HepG2 (cell line): ENCODE results near the gene SS18L1. TPM values are rescaled to one million over a fixed set of nuclear protein-coding genes. Genes with fewer than 3 reads are reported as not detected.

Source experiments
- CEBPB ChIP-seq: IDR thresholded peaks from 2 replicates; pipeline ENCODE4 v1.6.1; 2011; ENCODE audit warnings: low read depth, low read length, improper control_type of control experiment, borderline replicate concordance
- ETV6 ChIP-seq: sonication (generic); formaldehyde crosslinking; conservative IDR thresholded peaks from 2 replicates; pipeline ENCODE4 v1.4.0; 2020; ENCODE audit warnings: missing genetic modification reagents
- HHEX ChIP-seq: IDR thresholded peaks from 2 replicates; pipeline ENCODE4 v1.6.1; 2016; ENCODE audit warnings: control low read depth
- KAT7 ChIP-seq: IDR thresholded peaks from 2 replicates; pipeline ENCODE4 v1.6.1; 2018; ENCODE audit warnings: borderline replicate concordance, missing compliant biosample characterization
- PHB2 ChIP-seq: fragments of 450-650 bp; IDR thresholded peaks from 2 replicates; pipeline ENCODE4 v1.6.1; 2018; ENCODE audit not compliant: partially characterized antibody
- RAD51 ChIP-seq: fragments of 450-650 bp; IDR thresholded peaks from 2 replicates; pipeline ENCODE4 v1.6.1; 2016; ENCODE audit warnings: borderline replicate concordance
- SMC3 ChIP-seq: IDR thresholded peaks from 2 replicates; pipeline ENCODE4 v1.6.1; 2011; ENCODE audit warnings: low read length, improper control_type of control experiment
- TEAD2 ChIP-seq: sonication (generic); formaldehyde crosslinking; IDR thresholded peaks from 2 replicates; pipeline ENCODE4 v1.9.0; 2021; ENCODE audit warnings: missing genetic modification reagents
- ZFP37 ChIP-seq: sonication (generic); formaldehyde crosslinking; IDR thresholded peaks from 2 replicates; pipeline ENCODE4 v1.4.0; 2020; ENCODE audit warnings: missing genetic modification reagents, borderline replicate concordance
- ZNF235 ChIP-seq: sonication (generic); formaldehyde crosslinking; IDR thresholded peaks from 2 replicates; pipeline ENCODE4 v1.8.1; 2023; ENCODE audit warnings: mild to moderate bottlenecking, missing genetic modification reagents, borderline replicate concordance
- ZNF572 ChIP-seq: sonication (generic); formaldehyde crosslinking; IDR thresholded peaks from 2 replicates; pipeline ENCODE4 v1.5.1; 2020; ENCODE audit warnings: mild to moderate bottlenecking, missing genetic modification reagents
- ZNF607 ChIP-seq: sonication (generic); formaldehyde crosslinking; IDR thresholded peaks from 2 replicates; pipeline ENCODE4 v1.5.1; 2020; ENCODE audit warnings: missing genetic modification reagents, mild to moderate bottlenecking, borderline replicate concordance
- polyA plus RNA-seq, 8 experiments: library from polyadenylated mRNA; depleted of rRNA in 3 of 8; stranded (reverse) in 7 of 8; unstranded in 1 of 8; fragments of >200 nt; fragmentation: Illumina TruSeq in 4 of 8; extraction: Trizol in 4 of 8; gene quantifications; 2 replicates each; pipeline versions ENCODE4 v1.2.1 to v1.2.3, GENCODE V29; 2011 to 2016; ENCODE audit warnings: low read depth in 4 of 8, missing spikeins in 1 of 8, mixed read lengths in 1 of 8; ENCODE audit not compliant: insufficient read depth in 1 of 8
- total RNA-seq, 5 experiments: library from RNA; depleted of rRNA; stranded (reverse); fragments of >200 nt; fragmentation: Illumina TruSeq; extraction: Trizol; gene quantifications; 2 replicates each; pipeline ENCODE4 v1.2.3, GENCODE V29; 2016; ENCODE audit warnings: low read depth in 1 of 5
- TF ChIP-seq, protein P1 (sequence below): sonication (generic); formaldehyde crosslinking; IDR thresholded peaks from 2 replicates; pipeline ENCODE4 v1.5.0; 2020; ENCODE audit warnings: mild to moderate bottlenecking, missing genetic modification reagents, borderline replicate concordance
- TF ChIP-seq, protein P2 (sequence below): sonication (generic); formaldehyde crosslinking; IDR thresholded peaks from 2 replicates; pipeline ENCODE4 v1.5.1; 2020; ENCODE audit warnings: mild to moderate bottlenecking, moderate library complexity, missing genetic modification reagents
- TF ChIP-seq, protein P3 (sequence below): sonication (generic); formaldehyde crosslinking; IDR thresholded peaks from 2 replicates; pipeline ENCODE4 v1.4.0; 2020; ENCODE audit warnings: low read depth, missing genetic modification reagents
- TF ChIP-seq, protein P4 (sequence below): sonication (generic); formaldehyde crosslinking; IDR thresholded peaks from 2 replicates; pipeline ENCODE4 v1.9.0; 2022; ENCODE audit warnings: missing genetic modification reagents, mild to moderate bottlenecking, borderline replicate concordance
- TF ChIP-seq, protein P5 (sequence below): IDR thresholded peaks from 2 replicates; pipeline ENCODE4 v1.6.1; 2012; ENCODE audit warnings: low read depth, low read length, improper control_type of control experiment

Gene SS18L1
- total and polyA plus RNA-seq, 2 of the 13 experiments (the other 11 are each of a cell fraction or from before 2014, with no cell fraction given): 17.8 to 27.6 TPM

DNA sequence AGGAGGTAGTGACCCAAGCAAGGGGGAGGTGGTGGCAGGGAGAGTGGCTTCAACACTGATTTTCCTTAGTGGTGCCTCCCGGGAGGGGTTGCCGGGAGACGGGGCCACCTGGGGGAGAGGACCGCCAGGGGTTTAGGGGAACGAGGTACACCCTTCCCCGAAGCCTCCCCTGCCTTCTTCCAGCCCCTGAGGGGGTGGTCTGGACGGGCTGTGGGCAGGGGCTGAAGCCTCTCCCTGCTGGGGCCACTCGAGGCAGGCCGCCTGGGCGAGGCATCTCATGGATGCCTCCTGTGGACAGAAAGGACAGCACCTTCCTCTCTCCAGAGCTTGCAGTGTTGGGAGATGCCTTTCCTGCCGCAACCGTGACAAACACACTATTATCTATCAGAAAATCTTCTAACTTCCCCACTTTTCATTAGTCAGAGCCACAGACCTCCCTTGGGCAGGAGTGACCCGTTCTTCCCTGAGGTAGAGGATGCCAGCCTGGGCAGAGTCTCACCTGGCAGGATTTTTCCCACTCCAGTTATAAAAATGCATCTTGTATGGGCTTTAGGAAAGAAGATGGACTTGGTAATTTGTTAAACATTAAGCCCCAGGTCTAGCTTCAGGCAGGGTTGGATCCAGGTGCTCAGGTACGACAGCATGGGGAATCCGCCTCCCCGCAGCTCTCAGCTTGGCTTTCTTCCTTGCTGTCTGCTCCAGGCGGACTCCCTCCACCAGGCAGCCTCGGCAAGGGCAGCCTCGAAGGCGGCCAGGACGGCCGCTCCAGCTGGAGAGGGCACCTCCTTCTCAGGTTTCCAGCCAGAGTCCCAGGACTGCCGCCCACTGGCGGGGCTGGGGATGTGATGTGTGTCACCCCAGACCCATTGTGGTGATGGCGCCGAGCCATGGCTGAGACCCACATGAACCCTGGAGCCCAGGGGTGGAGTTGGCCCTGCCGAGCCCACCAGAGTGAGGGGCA is 65.5 kb downstream of the SS18L1 start (continued):
- TF ChIP-seq, protein P1, sequence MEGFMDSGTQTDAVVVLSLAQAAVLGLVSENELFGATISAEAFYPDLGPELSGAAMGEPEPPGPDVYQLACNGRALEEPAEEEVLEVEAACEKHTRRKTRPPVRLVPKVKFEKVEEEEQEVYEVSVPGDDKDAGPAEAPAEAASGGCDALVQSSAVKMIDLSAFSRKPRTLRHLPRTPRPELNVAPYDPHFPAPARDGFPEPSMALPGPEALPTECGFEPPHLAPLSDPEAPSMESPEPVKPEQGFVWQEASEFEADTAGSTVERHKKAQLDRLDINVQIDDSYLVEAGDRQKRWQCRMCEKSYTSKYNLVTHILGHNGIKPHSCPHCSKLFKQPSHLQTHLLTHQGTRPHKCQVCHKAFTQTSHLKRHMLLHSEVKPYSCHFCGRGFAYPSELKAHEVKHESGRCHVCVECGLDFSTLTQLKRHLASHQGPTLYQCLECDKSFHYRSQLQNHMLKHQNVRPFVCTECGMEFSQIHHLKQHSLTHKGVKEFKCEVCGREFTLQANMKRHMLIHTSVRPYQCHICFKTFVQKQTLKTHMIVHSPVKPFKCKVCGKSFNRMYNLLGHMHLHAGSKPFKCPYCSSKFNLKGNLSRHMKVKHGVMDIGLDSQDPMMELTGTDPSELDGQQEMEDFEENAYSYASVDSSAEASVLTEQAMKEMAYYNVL (CRISPR knock-in tag): 0 out of 2 replicates have a peak, but pooled peaks have one; percentile 19
- TF ChIP-seq, protein P2, sequence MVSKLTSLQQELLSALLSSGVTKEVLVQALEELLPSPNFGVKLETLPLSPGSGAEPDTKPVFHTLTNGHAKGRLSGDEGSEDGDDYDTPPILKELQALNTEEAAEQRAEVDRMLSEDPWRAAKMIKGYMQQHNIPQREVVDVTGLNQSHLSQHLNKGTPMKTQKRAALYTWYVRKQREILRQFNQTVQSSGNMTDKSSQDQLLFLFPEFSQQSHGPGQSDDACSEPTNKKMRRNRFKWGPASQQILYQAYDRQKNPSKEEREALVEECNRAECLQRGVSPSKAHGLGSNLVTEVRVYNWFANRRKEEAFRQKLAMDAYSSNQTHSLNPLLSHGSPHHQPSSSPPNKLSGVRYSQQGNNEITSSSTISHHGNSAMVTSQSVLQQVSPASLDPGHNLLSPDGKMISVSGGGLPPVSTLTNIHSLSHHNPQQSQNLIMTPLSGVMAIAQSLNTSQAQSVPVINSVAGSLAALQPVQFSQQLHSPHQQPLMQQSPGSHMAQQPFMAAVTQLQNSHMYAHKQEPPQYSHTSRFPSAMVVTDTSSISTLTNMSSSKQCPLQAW (CRISPR knock-in tag): 0 out of 2 replicates have a peak, but pooled peaks have one; percentile 23
- 0 out of 2 replicates have a peak, but pooled peaks have one; percentile 45 for TF ChIP-seq ZNF235 (CRISPR knock-in tag)
- no peak for TF ChIP-seq PHB2
- no peak for TF ChIP-seq CEBPB
- TF ChIP-seq ETV6 (CRISPR knock-in tag): no peak
- TF ChIP-seq, protein P3, sequence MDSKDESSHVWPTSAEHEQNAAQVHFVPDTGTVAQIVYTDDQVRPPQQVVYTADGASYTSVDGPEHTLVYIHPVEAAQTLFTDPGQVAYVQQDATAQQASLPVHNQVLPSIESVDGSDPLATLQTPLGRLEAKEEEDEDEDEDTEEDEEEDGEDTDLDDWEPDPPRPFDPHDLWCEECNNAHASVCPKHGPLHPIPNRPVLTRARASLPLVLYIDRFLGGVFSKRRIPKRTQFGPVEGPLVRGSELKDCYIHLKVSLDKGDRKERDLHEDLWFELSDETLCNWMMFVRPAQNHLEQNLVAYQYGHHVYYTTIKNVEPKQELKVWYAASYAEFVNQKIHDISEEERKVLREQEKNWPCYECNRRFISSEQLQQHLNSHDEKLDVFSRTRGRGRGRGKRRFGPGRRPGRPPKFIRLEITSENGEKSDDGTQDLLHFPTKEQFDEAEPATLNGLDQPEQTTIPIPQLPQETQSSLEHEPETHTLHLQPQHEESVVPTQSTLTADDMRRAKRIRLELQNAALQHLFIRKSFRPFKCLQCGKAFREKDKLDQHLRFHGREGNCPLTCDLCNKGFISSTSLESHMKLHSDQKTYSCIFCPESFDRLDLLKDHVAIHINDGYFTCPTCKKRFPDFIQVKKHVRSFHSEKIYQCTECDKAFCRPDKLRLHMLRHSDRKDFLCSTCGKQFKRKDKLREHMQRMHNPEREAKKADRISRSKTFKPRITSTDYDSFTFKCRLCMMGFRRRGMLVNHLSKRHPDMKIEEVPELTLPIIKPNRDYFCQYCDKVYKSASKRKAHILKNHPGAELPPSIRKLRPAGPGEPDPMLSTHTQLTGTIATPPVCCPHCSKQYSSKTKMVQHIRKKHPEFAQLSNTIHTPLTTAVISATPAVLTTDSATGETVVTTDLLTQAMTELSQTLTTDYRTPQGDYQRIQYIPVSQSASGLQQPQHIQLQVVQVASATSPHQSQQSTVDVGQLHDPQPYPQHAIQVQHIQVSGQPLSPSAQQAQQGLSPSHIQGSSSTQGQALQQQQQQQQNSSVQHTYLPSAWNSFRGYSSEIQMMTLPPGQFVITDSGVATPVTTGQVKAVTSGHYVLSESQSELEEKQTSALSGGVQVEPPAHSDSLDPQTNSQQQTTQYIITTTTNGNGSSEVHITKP (CRISPR knock-in tag): no peak
- no peak for TF ChIP-seq RAD51
- TF ChIP-seq ZFP37: no peak
- no peak for TF ChIP-seq KAT7 (CRISPR knock-in tag)
- TF ChIP-seq ZNF572 (CRISPR knock-in tag): no peak
- TF ChIP-seq SMC3: peak; percentile 22; the same call in 1 of the 2 replicates
- no peak for TF ChIP-seq HHEX (CRISPR knock-in tag)
- TF ChIP-seq TEAD2 (CRISPR knock-in tag): no peak
- no peak for TF ChIP-seq ZNF607 (CRISPR knock-in tag)
- TF ChIP-seq, protein P4, sequence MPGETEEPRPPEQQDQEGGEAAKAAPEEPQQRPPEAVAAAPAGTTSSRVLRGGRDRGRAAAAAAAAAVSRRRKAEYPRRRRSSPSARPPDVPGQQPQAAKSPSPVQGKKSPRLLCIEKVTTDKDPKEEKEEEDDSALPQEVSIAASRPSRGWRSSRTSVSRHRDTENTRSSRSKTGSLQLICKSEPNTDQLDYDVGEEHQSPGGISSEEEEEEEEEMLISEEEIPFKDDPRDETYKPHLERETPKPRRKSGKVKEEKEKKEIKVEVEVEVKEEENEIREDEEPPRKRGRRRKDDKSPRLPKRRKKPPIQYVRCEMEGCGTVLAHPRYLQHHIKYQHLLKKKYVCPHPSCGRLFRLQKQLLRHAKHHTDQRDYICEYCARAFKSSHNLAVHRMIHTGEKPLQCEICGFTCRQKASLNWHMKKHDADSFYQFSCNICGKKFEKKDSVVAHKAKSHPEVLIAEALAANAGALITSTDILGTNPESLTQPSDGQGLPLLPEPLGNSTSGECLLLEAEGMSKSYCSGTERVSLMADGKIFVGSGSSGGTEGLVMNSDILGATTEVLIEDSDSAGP (CRISPR knock-in tag): peak; percentile 48; the same call in 1 of the 2 replicates
- TF ChIP-seq, protein P5, sequence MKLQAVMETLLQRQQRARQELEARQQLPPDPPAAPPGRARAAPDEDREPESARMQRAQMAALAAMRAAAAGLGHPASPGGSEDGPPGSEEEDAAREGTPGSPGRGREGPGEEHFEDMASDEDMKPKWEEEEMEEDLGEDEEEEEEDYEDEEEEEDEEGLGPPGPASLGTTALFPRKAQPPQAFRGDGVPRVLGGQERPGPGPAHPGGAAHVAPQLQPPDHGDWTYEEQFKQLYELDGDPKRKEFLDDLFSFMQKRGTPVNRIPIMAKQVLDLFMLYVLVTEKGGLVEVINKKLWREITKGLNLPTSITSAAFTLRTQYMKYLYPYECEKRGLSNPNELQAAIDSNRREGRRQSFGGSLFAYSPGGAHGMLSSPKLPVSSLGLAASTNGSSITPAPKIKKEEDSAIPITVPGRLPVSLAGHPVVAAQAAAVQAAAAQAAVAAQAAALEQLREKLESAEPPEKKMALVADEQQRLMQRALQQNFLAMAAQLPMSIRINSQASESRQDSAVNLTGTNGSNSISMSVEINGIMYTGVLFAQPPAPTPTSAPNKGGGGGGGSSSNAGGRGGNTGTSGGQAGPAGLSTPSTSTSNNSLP: no peak
